LHCN-M2 (cell line): ENCODE data around the gene TOR1AIP2. TPM values are rescaled to one million over a fixed set of nuclear protein-coding genes. Genes with fewer than 3 reads are reported as not detected.
"Not testable (repeated sequence)": the region's sequence is repeated elsewhere in the genome, so short reads cannot be mapped to it uniquely, and the experiment has no call there.

Experiments
- DNase-seq: peaks from one replicate; pipeline ENCODE4 v3.0.0-alpha.2; 2012; ENCODE audit warnings: low read depth
- total RNA-seq: library from RNA; depleted of rRNA; stranded (reverse); fragments of >200 nt; gene quantifications from 2 replicates; pipeline ENCODE4 v1.2.3, GENCODE V29; 2014; rRNA removed

TOR1AIP2 gene
- total RNA-seq, 1 experiment from 2014 or later: 85.0 TPM

GRCh38 chr1:179807691-179808485 lies 69.7 kb downstream of the TOR1AIP2 start:
- DNase-seq: no peak

GRCh38 chr1:179807291-179807690 lies 70.3 kb downstream of the TOR1AIP2 start:
- no peak for DNase-seq

DNA sequence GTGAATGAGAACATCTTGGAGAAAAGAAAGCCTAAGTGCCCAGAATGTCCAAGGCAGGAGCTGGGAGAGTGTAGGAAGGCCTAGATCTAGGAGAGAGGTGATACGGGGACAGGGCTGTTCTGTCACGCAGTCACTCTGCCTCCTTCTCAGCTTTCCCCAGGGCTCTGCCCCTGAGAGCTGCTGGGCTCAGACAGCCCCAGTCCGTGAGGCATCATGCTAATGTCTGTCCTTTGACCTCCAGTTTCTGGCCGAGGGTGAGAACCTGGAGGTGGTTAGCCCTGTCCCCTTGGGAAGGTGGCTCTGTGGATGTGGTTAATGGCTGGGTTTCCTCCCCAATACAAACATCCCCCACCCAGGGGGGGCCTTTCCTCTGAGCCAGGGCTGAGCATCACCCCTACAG lies 71.3 kb downstream of the TOR1AIP2 start:
- DNase-seq: no peak

- no peak for DNase-seq
Measured at GRCh38 chr1:179805291-179806195, 72.1 kb downstream of the TOR1AIP2 start.

DNA sequence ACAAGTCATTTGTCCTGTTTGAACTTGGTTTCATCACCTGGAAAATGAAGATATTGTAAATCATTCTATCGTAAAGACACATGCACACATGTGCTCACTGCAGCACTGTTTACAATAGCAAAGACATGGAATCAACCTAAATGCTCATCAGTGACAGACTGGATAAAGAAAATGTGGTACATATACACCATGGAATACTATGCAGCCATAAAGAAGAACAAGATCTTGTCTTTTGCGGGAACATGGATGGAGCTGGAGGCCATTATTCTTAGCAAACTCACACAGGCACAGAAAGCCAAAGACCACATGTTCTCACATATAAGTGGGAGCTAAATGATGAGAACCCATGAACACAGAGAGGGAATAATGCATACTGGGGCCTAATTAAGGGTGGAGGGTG lies 73.2 kb downstream of the TOR1AIP2 start:
- not testable (repeated sequence) for DNase-seq

GRCh38 chr1:179803918-179804317 lies 73.7 kb downstream of the TOR1AIP2 start:
- no peak for DNase-seq

- DNase-seq: no peak
Measured at GRCh38 chr1:179803104-179803503, 74.5 kb downstream of the TOR1AIP2 start.

DNA sequence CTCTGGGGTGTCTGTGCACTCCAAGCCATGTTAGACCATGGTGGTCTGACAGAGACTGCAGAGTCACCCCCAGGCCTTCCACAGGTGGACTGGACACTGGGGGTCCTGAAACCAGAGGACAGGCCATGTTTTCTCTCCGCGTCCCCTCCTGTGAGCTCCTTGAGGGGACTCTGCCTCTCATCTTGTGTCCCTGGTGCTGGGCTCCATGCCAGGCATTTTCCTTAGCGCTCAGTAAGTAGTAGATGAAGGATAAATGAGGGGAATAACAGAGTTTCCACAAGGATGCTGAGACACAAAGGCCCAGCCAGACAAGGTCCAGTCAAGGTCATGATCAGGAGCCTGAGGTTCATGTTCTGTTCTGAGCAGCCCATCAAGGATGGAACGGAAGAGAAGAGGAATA lies 77.1 kb downstream of the TOR1AIP2 start:
- DNase-seq: no peak

DNA sequence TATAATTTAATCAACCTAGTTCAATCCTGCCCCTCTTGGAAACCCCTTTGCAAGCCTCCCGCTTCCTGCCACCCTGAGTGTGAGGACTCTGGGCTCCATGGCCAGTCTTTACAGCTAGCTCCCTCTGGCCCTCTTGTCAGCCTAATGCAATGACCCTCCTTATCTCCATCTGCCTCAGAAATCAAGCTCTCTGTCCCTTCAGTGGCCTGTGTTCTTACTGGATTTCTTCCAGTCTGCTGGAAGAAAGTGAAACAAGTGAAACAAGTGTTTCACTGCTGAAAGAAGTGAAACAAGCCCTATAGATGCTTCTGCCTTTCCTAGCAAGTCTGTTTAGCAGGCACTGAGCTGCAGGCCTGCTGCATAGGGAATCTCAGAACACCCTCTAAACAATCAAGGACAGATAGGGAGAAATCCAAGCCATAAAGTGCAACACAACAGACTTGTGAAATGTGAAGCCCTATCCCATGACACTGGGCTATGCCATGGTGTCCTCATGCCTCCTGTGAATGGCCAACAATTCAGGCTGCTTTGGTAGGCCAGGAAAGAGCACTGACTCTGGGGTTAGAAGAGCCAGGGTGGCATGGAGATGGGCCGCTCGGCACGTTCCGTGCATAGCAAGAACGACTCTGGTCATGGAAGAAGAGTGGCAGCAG lies 78.6 kb downstream of the TOR1AIP2 start:
- no peak for DNase-seq

DNA sequence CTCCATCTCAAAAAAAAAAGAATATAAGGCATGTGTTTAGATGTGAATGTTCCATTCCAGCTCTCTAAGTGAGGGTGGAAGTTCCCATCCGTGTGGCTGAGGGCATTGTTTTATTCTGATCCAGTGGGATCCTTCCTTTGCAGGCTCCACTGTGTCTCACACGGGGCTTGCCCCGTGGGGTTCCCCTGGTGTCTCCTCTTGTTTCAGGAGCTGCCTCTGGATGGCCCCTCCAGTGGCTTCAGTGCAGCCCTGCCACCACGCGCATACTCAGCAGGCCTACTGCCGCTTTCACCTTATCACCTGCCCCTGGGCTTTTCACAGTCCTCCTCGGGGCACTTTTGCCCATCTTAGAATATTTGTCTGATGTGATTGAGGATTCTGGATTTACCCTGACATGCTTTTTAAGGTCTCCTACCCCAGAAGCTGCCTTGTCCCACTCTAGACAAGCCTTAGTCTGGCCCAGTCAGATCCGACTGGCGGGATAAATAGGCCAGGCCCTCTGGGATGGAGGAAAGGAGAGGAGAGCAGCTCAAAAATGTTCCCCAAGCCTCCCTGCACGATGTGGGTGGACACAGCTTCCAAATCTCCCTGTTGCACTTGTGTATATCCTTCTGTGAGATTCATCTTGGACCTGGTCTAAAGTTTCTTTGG lies 79.3 kb downstream of the TOR1AIP2 start:
- DNase-seq: no peak

DNA sequence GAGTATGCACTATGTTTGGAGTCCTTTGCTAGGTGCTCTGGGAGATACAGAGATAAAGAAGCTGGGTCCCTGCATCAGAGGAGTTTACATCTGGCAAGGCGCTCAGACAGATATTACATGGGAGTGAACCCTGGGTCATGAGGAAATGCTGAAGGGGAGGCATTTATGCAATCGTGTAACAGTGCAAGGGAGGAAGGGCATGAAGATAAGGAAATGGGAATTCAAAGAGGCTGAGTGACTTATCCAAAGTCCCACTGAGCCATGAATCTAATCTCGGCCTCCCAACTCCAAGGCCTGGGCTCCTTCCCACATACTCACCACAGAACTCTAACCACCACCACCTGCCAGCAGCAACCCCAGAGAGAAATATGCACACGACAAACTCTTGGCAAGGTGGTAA lies 82.9 kb downstream of the TOR1AIP2 start:
- no peak for DNase-seq

DNA sequence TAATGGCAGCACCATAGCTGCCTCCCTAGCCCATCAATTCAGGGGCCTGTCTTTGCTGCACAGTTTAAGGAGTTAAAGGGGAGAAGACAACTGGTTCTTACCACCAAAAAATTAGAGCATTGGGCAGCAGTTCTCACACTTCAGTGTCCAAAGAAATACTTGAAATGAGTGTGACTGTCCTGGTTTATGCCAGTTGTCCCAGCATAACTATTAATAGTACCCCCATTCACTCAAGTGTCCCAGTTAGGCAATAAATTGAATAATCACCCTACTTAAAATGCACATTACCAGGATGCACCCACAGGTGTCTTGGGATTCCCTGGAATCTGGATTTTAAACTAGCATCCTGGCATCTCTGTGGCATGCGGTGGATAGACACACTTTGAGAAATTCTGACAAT lies 83.5 kb downstream of the TOR1AIP2 start:
- no peak for DNase-seq

DNA sequence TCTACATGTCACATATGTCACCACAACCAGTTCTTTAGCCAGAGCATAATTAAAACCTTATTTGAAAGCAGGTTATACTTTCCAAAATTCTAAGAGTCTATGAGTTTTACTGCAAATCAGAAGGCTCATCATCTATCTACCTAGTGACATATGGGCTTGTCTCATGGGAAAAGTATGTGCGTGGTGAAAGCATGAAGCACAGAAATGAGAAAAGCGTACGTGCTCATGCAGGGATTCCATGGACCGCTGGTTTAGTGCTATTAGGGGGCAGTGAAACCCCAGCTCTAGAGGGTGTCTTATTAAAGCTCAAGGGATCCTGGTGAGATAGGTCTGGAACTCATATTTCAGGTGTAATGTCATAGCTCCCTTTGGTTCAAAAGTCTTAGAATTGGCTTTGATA lies 84.3 kb downstream of the TOR1AIP2 start:
- DNase-seq: no peak

Other genes starting within 250 kb of the TOR1AIP2 start
- gene FAM163A, start 134.5 kb downstream of the TOR1AIP2 start, total RNA-seq: not detected in 2 replicates
- 50.9 and 54.8 TPM in 2 replicates for gene TOR1AIP1, start 4.5 kb upstream of the TOR1AIP2 start, total RNA-seq
- gene CEP350, start 77.0 kb upstream of the TOR1AIP2 start, total RNA-seq: 30.8 and 39.7 TPM in 2 replicates